ENCODE data around the gene THPO.

Gene THPO

GRCh38 chr3:184377882-184378445 lies at the start of gene THPO:
Gene THPO (minus strand): TSS chr3:184378207. CDS start chr3:184376259, 1,948 bp downstream.
- DNase-seq, result no peak

- no peak for DNase-seq
Measured at GRCh38 chr3:184426691-184427141, 48.7 kb upstream of the THPO start.

DNA sequence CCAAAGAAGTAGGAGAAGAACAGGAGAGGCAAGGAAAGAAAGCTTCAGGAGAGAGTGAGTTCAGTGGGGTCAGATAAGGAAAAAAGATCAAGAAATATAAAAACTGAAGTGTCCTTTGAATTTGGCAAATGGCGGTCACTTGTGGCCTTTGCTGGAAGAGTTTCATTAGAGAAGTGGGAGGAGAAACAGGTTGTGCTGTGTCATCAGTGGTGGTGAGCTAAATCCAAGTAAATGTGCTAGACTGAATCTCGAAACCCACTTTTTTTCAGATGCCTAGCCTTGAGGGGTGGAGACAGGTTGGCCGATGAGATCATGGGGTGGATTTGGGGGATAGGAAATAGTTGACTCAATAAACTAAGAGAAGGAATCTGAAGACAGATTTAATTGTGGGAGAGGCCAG lies 45.6 kb upstream of the THPO start:
- DNase-seq, result no peak

DNA sequence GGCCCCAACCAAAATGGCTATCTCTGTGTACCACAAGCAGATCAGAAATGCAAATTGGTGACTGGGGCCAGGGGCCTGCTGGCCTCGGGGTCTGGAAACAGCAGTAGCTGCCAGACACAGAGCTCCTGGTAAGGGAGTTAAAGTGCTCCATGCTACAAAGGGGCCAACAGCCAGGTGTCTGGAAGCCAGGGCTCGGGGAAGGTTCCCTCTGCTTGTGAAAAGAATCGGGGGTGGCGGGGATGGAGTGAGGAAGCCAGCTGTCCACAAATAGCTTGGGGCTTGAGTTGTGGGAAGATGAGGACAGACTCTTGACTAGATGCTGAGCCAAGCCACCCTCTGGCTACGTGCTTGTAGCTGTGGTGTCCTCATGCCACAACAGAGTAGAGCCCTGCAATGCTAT lies 41.2 kb upstream of the THPO start:
- DNase-seq, result no peak

GRCh38 chr3:184417619-184418327 lies 39.8 kb upstream of the THPO start:
- peak; percentile 30 for DNase-seq

DNA sequence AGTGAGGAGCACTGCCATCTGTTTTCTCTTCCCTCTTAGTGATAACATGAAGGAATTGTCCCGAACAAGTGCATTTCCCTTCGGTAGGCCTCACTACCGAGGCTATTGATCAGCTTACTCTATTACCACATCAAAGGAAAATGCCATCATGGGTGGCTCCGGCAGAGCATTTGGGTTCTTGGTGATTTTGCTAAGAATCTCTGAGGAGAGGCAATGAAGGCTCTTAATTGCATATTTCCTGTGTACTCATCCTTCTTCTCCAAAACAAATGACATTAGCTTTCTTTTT lies 37.1 kb upstream of the THPO start:
- DNase-seq, result no peak

DNA sequence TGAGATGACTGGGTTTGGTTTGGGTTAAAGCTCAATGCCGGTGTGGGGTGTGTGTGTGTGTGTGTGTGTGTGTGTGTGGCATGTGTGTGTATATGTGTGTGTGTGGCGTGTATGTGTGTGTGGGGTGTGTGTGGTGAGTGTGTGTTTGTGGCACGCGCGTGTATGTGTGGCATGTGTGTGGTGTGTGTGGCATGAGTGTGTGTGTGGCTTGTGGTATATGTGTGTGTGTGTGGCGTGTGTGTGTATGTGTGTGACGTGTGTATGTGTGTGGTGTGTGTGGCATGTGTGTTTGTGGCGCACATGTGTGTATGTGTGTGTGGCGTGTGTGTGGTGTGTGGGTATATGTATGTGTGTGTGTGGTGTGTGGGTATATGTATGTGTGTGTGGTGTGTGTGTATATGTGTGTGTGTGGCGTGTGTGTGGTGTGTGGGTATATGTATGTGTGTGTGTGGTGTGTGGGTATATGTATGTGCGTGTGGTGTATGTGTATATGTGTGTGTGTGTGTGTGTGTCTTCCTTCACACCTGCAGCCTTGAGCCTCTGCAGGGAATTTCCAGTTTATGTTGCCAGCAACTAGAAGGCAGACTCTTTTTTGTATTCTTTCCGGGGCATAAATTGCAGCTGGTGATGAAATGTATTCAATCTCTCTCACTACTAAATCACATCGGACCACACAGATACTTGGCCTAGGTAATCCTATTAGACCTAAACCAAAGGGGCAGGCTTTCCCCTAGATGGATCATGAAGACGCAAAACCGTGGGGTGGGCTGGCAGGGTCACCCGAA lies 36.6 kb upstream of the THPO start:
- DNase-seq, result no peak

DNA sequence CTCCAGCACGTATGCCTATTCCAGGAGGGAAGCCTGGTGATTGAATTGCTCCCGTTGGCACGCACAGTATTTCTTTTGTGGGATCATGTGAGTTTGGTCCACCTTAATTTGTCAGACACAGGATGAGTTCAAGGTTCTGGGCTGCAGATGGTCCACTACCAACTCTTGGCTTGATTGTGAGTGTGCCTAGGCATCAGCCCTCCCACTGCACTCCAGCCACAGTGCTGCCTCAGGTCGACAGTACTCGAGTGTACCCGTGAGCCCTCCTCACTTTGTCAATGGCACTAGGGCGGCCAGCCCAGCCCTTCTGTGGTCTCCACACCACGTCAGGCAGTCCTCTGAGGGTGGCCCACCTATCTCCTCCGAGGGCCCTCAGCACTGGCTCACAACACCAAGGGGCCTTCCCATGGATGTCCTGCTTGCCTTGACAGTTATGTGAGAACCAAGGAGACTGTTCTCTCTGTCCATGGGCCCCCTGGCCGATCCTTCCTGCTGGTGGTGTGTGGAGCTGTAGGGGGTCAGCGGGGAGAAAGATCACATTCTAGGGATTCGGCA lies 32.0 kb upstream of the THPO start:
- DNase-seq, result no peak

DNA sequence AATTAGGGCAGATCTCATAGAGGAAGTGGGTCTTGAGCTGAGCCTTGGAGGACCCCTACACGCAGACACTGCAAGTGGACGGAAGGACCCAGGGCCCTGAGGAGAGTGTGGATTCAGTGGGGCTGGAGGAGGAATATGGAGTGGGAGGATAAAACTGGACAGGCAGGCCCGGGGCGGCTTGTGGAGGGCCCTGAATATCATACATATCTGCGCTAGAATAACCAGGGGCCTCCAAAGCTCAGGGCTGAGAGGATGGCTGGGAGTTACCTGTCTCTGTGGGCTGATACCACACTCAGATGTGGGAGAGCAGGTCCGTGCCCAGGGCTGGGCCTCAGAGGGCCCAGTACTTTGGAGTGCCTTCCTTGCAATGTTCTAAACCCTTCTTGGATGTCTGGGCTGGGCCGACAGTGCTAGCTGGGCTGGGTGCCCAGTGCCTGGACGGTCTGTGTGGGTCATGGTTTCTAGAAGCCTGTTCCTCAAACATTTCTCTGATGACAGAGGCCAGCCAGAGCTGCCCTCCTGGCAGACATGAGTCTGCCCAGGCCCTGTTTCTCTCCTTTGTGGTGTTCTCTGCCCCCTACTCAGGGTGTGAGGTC lies 31.4 kb upstream of the THPO start:
- DNase-seq, result no peak

- DNase-seq, result no peak
Measured at GRCh38 chr3:184405075-184406030, 27.3 kb upstream of the THPO start.

GRCh38 chr3:184399410-184399809 lies 21.4 kb upstream of the THPO start:
- no peak for DNase-seq

DNA sequence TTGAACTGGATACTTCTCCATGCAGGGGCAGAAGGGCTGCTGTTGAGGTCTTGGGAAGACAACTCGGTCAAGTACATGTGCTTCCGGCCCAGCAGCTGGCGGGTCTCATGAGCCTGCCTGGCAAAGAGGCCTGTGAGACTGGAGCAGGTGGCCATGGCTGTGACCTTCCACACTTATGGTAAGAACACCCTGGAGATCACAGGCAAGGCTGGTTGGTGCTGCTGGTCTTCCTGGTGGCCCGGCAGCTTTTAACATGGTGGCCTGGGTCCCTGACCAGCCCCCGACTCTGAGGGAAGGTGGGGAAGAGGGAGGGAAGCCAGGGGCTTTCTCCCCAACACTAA lies 17.3 kb upstream of the THPO start:
- no peak for DNase-seq

- no peak for DNase-seq
Measured at GRCh38 chr3:184391266-184391665, 13.3 kb upstream of the THPO start.

GRCh38 chr3:184389935-184390528 lies 12.0 kb upstream of the THPO start:
- DNase-seq, result no peak

DNA sequence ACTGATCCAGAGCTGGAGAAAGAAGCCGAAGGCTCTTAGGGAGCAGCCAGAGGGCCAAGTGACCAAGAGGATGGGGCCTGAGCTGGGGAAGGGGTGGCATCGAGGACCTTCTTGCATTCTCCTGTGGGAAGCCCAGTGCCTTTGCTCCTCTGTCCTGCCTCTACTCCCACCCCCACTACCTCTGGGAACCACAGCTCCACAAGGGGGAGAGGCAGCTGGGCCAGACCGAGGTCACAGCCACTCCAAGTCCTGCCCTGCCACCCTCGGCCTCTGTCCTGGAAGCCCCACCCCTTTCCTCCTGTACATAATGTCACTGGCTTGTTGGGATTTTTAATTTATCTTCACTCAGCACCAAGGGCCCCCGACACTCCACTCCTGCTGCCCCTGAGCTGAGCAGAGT lies 11.4 kb upstream of the THPO start:
- DNase-seq, result no peak

DNA sequence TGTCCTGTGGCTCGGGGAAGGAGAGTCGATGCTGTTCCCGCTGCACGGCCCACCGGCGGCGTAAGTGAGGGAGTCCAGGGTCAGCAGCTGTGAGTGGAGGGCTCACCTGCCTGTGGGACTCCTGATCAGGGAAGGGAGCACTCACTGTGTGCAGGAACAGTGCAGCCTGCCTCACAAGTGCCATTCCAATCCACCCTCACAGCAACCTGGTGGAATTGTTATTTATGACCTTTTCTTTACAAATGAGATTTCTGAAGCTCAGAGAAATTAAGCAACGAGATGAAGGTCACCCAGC lies 10.9 kb upstream of the THPO start:
- DNase-seq, result no peak

DNA sequence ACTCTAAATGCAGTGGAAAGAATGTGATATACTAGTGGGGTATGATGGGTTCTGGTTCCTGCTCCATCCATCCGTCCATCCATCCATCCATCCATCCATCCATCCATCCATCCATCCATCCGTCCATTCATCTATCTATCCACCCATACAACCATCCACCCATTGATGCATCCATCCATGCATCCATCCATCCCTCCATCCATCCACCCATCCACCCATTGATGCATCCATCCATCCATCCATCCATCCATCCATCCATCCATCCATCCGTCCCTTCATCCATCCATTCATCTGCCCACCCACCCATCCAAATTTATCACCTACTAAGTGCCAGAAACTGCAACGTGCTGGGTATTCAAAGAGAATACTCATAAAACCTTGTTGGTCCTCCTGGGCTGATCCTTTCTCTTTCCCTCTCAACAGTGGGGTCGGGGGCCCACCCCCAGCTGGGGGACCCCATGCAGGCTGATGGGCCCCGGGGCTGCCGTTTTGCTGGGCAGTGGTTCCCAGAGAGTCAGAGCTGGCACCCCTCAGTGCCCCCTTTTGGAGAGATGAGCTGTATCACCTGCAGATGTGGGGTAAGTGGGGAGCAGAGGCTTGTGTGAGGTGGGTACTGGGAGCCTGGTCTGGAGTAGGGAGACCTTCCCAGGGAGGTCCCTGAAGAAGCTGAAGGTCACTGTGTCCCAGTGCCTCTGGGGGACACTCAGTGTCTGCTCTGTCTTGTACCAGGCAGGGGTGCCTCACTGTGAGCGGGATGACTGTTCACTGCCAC lies 10.3 kb upstream of the THPO start:
- DNase-seq, result no peak

- DNase-seq, result no peak
Measured at GRCh38 chr3:184387174-184387714, 9.2 kb upstream of the THPO start.

- DNase-seq, result no peak
Measured at GRCh38 chr3:184386047-184386806, 8.2 kb upstream of the THPO start.

DNA sequence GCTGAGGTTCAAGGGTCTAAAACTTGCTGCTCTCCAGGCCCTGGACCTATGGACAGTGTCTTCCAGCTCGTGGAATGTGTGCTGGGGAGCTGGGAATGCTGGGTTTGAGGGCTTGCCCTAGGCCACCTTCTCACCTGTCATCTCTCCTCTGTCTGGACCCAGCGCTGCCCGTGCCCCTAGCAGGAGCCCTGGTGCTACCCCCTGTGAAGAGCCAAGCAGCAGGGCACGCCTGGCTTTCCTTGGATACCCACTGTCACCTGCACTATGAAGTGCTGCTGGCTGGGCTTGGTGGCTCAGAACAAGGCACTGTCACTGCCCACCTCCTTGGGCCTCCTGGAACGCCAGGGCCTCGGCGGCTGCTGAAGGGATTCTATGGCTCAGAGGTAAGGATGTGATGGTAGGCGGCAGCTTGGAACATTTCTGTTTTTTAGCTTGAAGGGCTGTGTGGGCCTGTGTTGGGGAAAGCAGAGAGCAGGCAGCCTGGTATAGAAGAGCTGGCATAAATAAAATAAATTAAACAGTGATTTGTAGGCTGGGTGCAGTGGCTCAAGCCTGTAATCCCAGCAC lies 6.9 kb upstream of the THPO start:
- no peak for DNase-seq
